ENCODE results near the gene KCNMB4.

DNA sequence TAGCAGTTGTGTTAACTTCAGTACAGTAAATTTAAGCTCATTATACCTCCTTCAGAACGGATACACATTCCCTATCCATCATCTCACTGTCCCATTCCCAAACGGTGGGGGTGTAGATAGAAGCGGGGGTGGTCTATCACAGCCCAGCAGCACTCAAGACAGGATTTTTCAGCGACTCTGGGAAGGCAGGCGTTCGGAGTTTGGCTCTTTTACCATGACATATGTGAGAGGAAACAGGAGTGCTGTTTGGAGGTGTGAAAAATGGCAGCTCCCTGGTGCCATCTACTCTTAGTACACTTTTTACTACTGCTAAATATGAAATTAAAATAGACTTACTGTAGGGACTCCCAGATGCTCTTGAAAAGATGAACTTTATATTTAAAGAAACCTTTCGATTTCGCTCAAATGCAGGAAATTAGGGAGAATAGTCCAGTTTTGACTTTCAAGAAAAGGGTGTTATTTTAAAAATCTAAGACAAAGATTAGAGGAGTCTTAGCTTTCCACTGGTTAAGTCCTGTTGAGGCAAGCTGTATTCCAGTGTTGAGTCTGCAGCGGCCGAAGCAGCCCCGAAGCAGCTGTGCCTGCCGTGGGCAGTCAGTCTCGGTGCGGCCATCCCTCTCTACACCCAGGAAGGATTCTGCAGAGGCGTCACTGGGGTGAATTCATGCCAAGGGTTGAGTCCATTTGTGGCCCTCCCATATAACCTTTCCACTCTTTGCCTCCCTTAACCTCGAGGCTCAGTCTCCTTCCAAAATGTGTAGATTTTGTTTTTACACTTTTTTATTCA, 42.1 kb downstream of the KCNMB4 start:
- TF ChIP-seq, protein P1, sequence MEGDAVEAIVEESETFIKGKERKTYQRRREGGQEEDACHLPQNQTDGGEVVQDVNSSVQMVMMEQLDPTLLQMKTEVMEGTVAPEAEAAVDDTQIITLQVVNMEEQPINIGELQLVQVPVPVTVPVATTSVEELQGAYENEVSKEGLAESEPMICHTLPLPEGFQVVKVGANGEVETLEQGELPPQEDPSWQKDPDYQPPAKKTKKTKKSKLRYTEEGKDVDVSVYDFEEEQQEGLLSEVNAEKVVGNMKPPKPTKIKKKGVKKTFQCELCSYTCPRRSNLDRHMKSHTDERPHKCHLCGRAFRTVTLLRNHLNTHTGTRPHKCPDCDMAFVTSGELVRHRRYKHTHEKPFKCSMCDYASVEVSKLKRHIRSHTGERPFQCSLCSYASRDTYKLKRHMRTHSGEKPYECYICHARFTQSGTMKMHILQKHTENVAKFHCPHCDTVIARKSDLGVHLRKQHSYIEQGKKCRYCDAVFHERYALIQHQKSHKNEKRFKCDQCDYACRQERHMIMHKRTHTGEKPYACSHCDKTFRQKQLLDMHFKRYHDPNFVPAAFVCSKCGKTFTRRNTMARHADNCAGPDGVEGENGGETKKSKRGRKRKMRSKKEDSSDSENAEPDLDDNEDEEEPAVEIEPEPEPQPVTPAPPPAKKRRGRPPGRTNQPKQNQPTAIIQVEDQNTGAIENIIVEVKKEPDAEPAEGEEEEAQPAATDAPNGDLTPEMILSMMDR (IDR thresholded peaks at IDR 0.05): no peak
- no peak for TF ChIP-seq POLR2A (IDR thresholded peaks at IDR 0.05)
